ENCODE data around the gene UBL4A.
"Not testable (repeated sequence)": the region's sequence is repeated elsewhere in the genome, so short reads cannot be mapped to it uniquely, and the experiment has no call there.

UBL4A gene

GRCh38 chrX:154515090-154515965 is 28.9 kb upstream of the UBL4A start:
- no peaks in the 10 kb centered on the region for H3K9me3 Mint-ChIP-seq
- H3K4me3 Mint-ChIP-seq: peak overlapping the region; percentile 86
- ATAC-seq (no peak), DNase-seq (peak; percentile 15)
- no peaks in the 10 kb centered on the region for H3K27me3 Mint-ChIP-seq
- peak overlapping the region; percentile 85 for H3K27ac Mint-ChIP-seq
- peaks cover 13% of the 10 kb centered on the region for H3K36me3 Mint-ChIP-seq (ENCODE audit: low read depth)
- H3K4me1 Mint-ChIP-seq: peaks cover 29% of the 10 kb centered on the region

DNA sequence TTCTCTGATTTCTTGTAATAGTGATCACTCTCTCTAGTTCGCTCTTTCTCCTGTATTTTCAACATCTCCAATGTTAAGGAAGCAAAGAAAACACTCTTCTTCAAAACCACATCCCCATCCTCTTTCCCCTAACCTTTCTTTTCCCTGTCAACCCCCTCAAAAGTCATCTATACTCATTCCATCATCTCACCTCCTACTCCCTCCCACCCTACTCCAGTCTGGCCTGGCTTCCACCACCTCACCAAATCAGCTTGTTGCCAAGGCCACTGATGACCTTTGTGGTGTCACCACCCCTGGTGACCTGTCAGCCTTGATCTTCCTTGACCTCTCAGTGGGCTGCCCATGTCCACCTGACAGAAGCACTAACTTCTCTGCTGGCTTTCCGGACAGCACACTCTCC is 27.3 kb upstream of the UBL4A start:
- ATAC-seq: no peak
- Mint-ChIP-seq H3K9me3 (no peaks in the 10 kb centered on the region), H3K27ac (peak overlapping the region; percentile 84), H3K4me1 (peaks cover 29% of the 10 kb centered on the region), H3K27me3 (no peaks in the 10 kb centered on the region), H3K36me3 (ENCODE audit: low read depth) (peaks cover 22% of the 10 kb centered on the region), H3K4me3 (peak overlapping the region; percentile 50)
- DNase-seq: no peak

- Mint-ChIP-seq H3K27me3 (no peaks in the 10 kb centered on the region), H3K36me3 (ENCODE audit: low read depth) (peaks cover 22% of the 10 kb centered on the region), H3K4me1 (peaks cover 29% of the 10 kb centered on the region), H3K9me3 (no peaks in the 10 kb centered on the region), H3K4me3 (no peak overlapping the region), H3K27ac (no peak overlapping the region)
- ATAC-seq (no peak), DNase-seq (no peak)
Observed at GRCh38 chrX:154512879-154513553, 26.6 kb upstream of the UBL4A start.

DNA sequence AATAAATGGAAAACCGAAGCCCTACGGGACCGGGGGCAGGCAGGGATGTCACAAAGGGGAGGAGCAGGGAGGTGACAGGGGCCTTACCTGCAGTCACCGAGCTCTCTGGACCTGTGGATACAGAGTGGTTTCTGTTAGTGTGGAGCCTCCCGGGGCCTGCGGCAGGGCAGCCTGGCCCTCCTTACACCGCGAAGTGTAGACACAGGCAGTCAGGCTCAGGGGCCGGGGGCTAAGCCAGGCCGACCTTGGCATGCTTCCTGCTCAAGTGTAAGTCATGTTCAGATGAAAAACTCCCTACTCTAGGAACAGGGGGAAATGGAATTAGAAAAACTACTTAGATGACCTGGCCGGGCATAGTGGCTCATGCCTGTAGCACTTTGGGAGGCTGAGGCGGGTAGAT is 25.3 kb upstream of the UBL4A start:
- Mint-ChIP-seq H3K27ac (peak overlapping the region; percentile 78), H3K4me3 (peak overlapping the region; percentile 21), H3K4me1 (peaks cover 29% of the 10 kb centered on the region), H3K27me3 (no peaks in the 10 kb centered on the region), H3K36me3 (ENCODE audit: low read depth) (peaks cover 22% of the 10 kb centered on the region), H3K9me3 (no peaks in the 10 kb centered on the region)
- ATAC-seq (no peak), DNase-seq (no peak)

- ATAC-seq (no peak), DNase-seq (no peak)
- no peaks in the 10 kb centered on the region for H3K27me3 Mint-ChIP-seq
- H3K27ac Mint-ChIP-seq: no peak overlapping the region
- H3K36me3 Mint-ChIP-seq (ENCODE audit: low read depth): peaks cover 19% of the 10 kb centered on the region
- no peaks in the 10 kb centered on the region for H3K9me3 Mint-ChIP-seq
- no peak overlapping the region for H3K4me3 Mint-ChIP-seq
- peaks cover 21% of the 10 kb centered on the region for H3K4me1 Mint-ChIP-seq
Observed at GRCh38 chrX:154509455-154509854, 23.0 kb upstream of the UBL4A start.

DNA sequence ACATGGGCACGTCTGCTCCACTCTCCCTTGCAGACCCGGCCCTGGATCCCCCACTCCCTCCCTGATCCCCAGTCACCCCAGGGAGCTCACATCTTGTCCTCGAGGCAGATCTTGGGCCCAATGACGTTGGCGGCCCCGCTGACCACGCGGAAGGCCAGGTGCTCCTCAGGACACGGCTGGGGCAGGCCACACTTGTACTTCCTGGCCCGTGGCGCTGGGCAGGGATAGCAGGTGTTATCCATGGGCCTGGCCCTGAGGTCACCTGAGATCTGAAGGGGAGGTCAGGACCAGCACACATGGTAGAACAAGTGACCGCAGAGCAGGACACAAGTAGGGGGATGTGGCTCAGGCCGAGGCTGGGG is 21.9 kb upstream of the UBL4A start:
- Mint-ChIP-seq H3K9me3 (no peaks in the 10 kb centered on the region), H3K27me3 (no peaks in the 10 kb centered on the region), H3K36me3 (ENCODE audit: low read depth) (peaks cover 14% of the 10 kb centered on the region), H3K27ac (no peak overlapping the region), H3K4me3 (no peak overlapping the region), H3K4me1 (peaks cover 12% of the 10 kb centered on the region)
- ATAC-seq (no peak), DNase-seq (no peak)

DNA sequence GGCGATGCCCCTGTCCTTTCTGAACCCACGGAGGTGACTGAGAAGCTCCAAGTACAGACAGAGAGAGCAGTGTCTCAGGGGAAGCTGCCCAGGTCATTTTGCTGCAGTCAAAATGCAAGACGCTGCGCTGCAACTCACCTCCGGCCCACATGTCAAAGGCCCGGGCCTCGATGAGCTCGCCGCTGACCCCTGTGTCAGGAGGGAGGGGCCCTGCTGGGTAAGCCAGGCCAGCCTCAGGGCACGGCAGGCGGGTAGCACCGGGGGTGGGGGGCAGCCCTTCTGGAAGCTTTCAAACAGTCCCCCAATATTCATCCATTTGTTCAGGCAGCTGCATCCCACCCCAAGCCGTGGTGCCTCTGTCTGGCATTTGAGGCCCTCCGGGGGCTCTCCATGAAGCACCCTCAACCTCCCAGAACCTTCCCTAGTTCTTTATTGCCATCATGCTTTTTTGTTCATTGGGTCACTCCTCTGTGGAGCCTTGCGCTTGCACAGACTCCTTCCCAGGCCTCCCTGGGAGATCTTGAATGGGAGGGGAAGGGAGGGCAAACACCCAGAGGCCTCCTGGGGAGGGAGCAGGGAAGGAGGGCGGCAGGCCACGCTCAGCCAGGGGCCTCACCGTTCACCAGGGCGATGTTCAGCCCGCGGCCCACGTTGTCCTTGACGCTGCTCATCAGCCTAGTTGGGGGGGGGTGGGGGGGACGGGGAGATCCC is 21.4 kb upstream of the UBL4A start:
- Mint-ChIP-seq H3K4me1 (peaks cover 12% of the 10 kb centered on the region), H3K9me3 (no peaks in the 10 kb centered on the region)
- no peak for ATAC-seq

DNA sequence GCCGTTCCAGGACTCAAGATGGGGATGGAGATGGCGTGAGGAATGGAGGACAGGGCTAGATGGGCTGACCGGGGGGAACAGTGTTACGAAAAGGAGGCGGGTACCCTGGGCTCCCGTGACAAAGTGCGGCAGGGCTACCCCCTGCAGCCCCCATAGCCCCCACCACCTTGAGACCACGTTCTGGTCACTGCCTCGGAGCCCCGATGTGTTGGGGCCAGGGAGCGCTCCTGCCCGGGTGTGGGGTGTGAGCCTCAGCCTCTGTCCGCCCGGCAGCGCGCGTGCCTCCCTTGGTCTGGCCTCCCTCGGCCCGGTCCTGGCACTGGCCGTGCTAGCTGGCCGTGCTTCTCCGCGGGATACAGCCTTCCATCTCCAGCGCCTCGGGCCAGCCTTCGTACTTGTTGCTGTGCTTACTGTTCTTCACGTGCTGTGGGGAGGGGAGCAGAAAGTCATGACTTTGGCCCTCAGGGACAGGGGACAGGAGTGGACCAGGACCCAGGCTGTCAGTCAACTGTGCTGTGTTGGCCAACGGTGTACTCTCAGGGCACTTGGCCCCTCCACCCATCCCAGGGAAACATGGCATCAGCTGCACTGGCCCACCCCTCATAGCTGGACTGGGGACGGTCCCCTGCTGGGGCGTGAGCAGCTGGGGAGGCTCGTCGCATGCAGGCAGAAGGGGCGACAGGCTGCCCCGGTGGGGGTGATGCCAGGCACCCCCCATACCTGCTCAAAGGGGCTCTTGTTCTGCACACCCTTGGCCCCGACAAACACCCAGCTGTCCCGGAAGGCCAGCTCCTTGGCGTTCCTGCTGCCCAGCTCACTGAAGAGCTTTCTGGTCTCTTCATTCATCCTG is 20.3 kb upstream of the UBL4A start:
- H3K36me3 Mint-ChIP-seq (ENCODE audit: low read depth): peaks cover 14% of the 10 kb centered on the region
- DNase-seq (no peak), ATAC-seq (no peak)
- H3K4me1 Mint-ChIP-seq: peaks cover 9% of the 10 kb centered on the region
- no peaks in the 10 kb centered on the region for H3K27me3 Mint-ChIP-seq
- no peaks in the 10 kb centered on the region for H3K9me3 Mint-ChIP-seq
- no peak overlapping the region for H3K4me3 Mint-ChIP-seq
- no peak overlapping the region for H3K27ac Mint-ChIP-seq

More for the DNA sequence above, 21.4 kb upstream of the UBL4A start:
- Mint-ChIP-seq H3K4me3 (no peak overlapping the region), H3K27ac (no peak overlapping the region), H3K36me3 (ENCODE audit: low read depth) (peaks cover 14% of the 10 kb centered on the region), H3K27me3 (no peaks in the 10 kb centered on the region)
- no peak for DNase-seq

DNA sequence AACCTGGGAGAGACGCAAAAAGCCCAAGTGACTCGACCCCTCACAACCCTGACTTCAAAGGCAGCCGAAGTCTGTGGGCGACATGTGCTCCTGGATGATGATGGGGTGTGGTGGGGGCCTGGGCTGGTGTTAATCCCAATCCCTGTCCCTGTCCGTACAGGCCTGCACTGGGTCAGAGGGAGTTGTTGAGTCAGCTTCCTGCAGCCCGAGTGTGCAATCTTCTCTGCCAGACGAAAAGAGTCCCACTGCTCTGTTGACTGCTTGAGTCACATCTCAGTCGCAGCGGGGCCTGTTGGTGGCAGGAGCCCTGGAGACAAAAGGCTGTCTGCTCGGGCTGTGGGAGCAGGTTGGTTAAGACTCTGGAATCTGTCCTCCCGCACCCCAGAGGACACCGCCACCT is 19.3 kb upstream of the UBL4A start:
- Mint-ChIP-seq H3K4me3 (no peak overlapping the region), H3K36me3 (ENCODE audit: low read depth) (peaks cover 11% of the 10 kb centered on the region), H3K4me1 (peaks cover under 1% of the 10 kb centered on the region), H3K27me3 (no peaks in the 10 kb centered on the region), H3K27ac (no peak overlapping the region), H3K9me3 (no peaks in the 10 kb centered on the region)
- DNase-seq (no peak), ATAC-seq (no peak)

- ATAC-seq (no peak), DNase-seq (no peak)
- Mint-ChIP-seq H3K4me3 (no peak overlapping the region), H3K9me3 (no peaks in the 10 kb centered on the region), H3K27me3 (no peaks in the 10 kb centered on the region), H3K36me3 (ENCODE audit: low read depth) (peaks cover 2% of the 10 kb centered on the region), H3K27ac (no peak overlapping the region), H3K4me1 (no peaks in the 10 kb centered on the region)
Observed at GRCh38 chrX:154502989-154503388, 16.6 kb upstream of the UBL4A start.

GRCh38 chrX:154502098-154502497 is 15.7 kb upstream of the UBL4A start:
- H3K27ac Mint-ChIP-seq: no peak overlapping the region
- no peaks in the 10 kb centered on the region for H3K4me1 Mint-ChIP-seq
- ATAC-seq (no peak), DNase-seq (no peak)
- no peaks in the 10 kb centered on the region for H3K9me3 Mint-ChIP-seq
- peaks cover 2% of the 10 kb centered on the region for H3K36me3 Mint-ChIP-seq (ENCODE audit: low read depth)
- H3K4me3 Mint-ChIP-seq: no peak overlapping the region
- no peaks in the 10 kb centered on the region for H3K27me3 Mint-ChIP-seq

GRCh38 chrX:154501423-154501822 is 15.0 kb upstream of the UBL4A start:
- ATAC-seq; H3K27me3 Mint-ChIP-seq; DNase-seq; H3K27ac Mint-ChIP-seq; H3K9me3 Mint-ChIP-seq; H3K36me3 Mint-ChIP-seq (ENCODE audit: low read depth); H3K4me3 Mint-ChIP-seq; H3K4me1 Mint-ChIP-seq: not testable (repeated sequence)

DNA sequence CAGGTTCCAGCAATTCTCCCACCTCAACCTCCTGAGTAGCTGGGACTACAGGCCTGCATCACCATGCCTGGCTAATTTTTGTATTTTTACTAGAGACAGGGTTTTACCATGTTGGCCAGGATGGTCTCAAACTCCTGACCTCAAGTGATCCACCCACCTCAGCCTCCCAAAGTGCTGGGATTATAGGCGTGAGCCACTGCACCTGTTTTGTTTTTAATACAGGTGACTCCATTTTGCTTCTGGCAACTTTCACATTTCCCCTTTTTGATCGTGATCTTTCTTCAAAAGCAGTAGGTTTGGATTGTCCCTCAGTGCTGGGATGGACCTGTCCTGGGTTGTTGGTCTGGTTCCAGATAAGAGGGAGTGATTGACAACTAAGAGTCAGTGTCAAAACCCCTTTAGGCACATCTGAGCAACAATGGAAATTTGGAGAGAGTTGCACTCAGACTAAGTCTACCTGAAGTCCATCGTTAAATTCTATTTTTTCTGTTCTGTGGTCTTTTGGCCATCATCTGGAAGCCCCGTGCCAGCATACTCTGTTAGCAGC is 10.2 kb upstream of the UBL4A start:
- not testable (repeated sequence) for H3K4me3 Mint-ChIP-seq; H3K36me3 Mint-ChIP-seq (ENCODE audit: low read depth); H3K27ac Mint-ChIP-seq; H3K9me3 Mint-ChIP-seq; H3K4me1 Mint-ChIP-seq; ATAC-seq; DNase-seq; H3K27me3 Mint-ChIP-seq

- H3K27me3 Mint-ChIP-seq: no peaks in the 10 kb centered on the region
- DNase-seq (no peak), ATAC-seq (no peak)
- no peaks in the 10 kb centered on the region for H3K36me3 Mint-ChIP-seq (ENCODE audit: low read depth)
- no peak overlapping the region for H3K4me3 Mint-ChIP-seq
- H3K27ac Mint-ChIP-seq: no peak overlapping the region
- no peaks in the 10 kb centered on the region for H3K9me3 Mint-ChIP-seq
- H3K4me1 Mint-ChIP-seq: no peaks in the 10 kb centered on the region
Observed at GRCh38 chrX:154495472-154495922, 9.1 kb upstream of the UBL4A start.
